OCI-LY7 (cell line): Measurements from ENCODE around the gene PRR32. TPM values are rescaled to one million over a fixed set of nuclear protein-coding genes. Genes with fewer than 3 reads are reported as not detected.

Experiments used
- BruUV-seq: library from RNA; stranded (reverse); fragments of 400-500 nt; replicated peaks from 2 replicates; lab custom pipeline; 2021; lab: Mats Ljungman, UMichigan
- CTCF ChIA-PET: fragments of 300-600 bp; sonication (Branson Sonifier 250); formaldehyde crosslinking; loops from one replicate; lab custom pipeline; 2022; ENCODE audit warnings: antibody characterized with exemption; ENCODE audit not compliant: unreplicated experiment; lab: Charles Lee
- POLR2A ChIA-PET: fragments of 300-600 bp; sonication (Branson Sonifier 250); formaldehyde crosslinking; loops from one replicate; lab custom pipeline; 2022; ENCODE audit warnings: antibody characterized with exemption; lab: Charles Lee
- DNase-seq: peaks from one replicate; pipeline ENCODE4 v3.0.0-alpha.2; 2015; ENCODE audit warnings: low spot score
- H2AFZ ChIP-seq: fragments of 200-600 bp; sonication (generic), shearing (Covaris generic); 2 replicates; pipeline ENCODE4 v1.6.1; 2014; ENCODE audit warnings: mild to moderate bottlenecking, antibody characterized with exemption, low read length, moderate library complexity
- H3K27ac ChIP-seq: fragments of 200-600 bp; sonication (generic); 2 replicates; pipeline ENCODE4 v1.5.1; 2014; ENCODE audit warnings: mixed run types, low read depth, mild to moderate bottlenecking, moderate library complexity, low read length, inconsistent platforms; ENCODE audit not compliant: poor library complexity, severe bottlenecking
- H3K36me3 ChIP-seq: fragments of 200-600 bp; sonication (generic); 2 replicates; pipeline ENCODE4 v1.6.1; 2014; ENCODE audit warnings: mild to moderate bottlenecking, antibody characterized with exemption, low read length, moderate library complexity, mixed read lengths; ENCODE audit not compliant: insufficient read depth
- H3K4me1 ChIP-seq: fragments of 200-600 bp; sonication (generic); 2 replicates; pipeline ENCODE4 v1.5.1; 2014; ENCODE audit warnings: mild to moderate bottlenecking, low read length; ENCODE audit not compliant: insufficient read depth, poor library complexity, severe bottlenecking
- H3K4me2 ChIP-seq: fragments of 200-600 bp; sonication (generic); 2 replicates; pipeline ENCODE4 v1.6.1; 2014; ENCODE audit warnings: mild to moderate bottlenecking, low read length
- H3K4me3 ChIP-seq: fragments of 200-600 bp; sonication (generic); 2 replicates; pipeline ENCODE4 v1.5.1; 2014; ENCODE audit warnings: mild to moderate bottlenecking, low read depth, low read length; ENCODE audit not compliant: poor library complexity, severe bottlenecking
- H3K79me2 ChIP-seq: fragments of 200-600 bp; sonication (generic); 2 replicates; pipeline ENCODE4 v1.6.1; 2016; ENCODE audit warnings: low read depth, mild to moderate bottlenecking, low read length, moderate library complexity, mixed read lengths; ENCODE audit not compliant: insufficient read depth
- H3K9me2 ChIP-seq: fragments of 200-600 bp; sonication (generic); 2 replicates; pipeline ENCODE4 v1.6.1; 2016; ENCODE audit warnings: mild to moderate bottlenecking, low read length, mixed read lengths; ENCODE audit not compliant: insufficient read depth
- H3K9me3 ChIP-seq: fragments of 200-600 bp; sonication (generic); 2 replicates; pipeline ENCODE4 v1.6.1; 2014; ENCODE audit warnings: mild to moderate bottlenecking, mixed run types, low read length, mixed read lengths
- H4K20me1 ChIP-seq: fragments of 200-600 bp; sonication (generic); 2 replicates; pipeline ENCODE4 v1.6.1; 2014; ENCODE audit warnings: mild to moderate bottlenecking, antibody characterized with exemption, low read length, moderate library complexity, mixed read lengths; ENCODE audit not compliant: insufficient read depth
- EZH2phosphoT487 ChIP-seq: fragments of 200-600 bp; sonication (generic); IDR thresholded peaks from 2 replicates; pipeline ENCODE4 v1.6.1; 2018; ENCODE audit warnings: low read depth, borderline replicate concordance, mild to moderate bottlenecking, mixed run types, antibody characterized with exemption, low read length, moderate library complexity, mixed read lengths
- intact Hi-C: fragments of 100-400 bp; cut with micrococcal nuclease; formaldehyde crosslinking; loops from one replicate; pipeline ENCODE4 v1.10.0; 2022; ENCODE audit not compliant: unreplicated experiment
- total RNA-seq, 2 experiments: library from RNA; depleted of rRNA in 1 of 2; stranded (reverse); fragments of >200 nt in 1 of 2; shearing (Covaris generic) in 1 of 2; gene quantifications; 2 replicates each; pipeline ENCODE4 v1.2.3, GENCODE V29; 2014 to 2022
- TF ChIP-seq, protein P1 (sequence below): fragments of 200-600 bp; sonication (generic); conservative IDR thresholded peaks from 2 replicates; pipeline ENCODE4 v1.5.1; 2014; ENCODE audit warnings: mild to moderate bottlenecking, antibody characterized with exemption, low read length, moderate library complexity, mixed read lengths

PRR32 gene
- total RNA-seq, 2 experiments from 2014 or later, result not detected

DNA sequence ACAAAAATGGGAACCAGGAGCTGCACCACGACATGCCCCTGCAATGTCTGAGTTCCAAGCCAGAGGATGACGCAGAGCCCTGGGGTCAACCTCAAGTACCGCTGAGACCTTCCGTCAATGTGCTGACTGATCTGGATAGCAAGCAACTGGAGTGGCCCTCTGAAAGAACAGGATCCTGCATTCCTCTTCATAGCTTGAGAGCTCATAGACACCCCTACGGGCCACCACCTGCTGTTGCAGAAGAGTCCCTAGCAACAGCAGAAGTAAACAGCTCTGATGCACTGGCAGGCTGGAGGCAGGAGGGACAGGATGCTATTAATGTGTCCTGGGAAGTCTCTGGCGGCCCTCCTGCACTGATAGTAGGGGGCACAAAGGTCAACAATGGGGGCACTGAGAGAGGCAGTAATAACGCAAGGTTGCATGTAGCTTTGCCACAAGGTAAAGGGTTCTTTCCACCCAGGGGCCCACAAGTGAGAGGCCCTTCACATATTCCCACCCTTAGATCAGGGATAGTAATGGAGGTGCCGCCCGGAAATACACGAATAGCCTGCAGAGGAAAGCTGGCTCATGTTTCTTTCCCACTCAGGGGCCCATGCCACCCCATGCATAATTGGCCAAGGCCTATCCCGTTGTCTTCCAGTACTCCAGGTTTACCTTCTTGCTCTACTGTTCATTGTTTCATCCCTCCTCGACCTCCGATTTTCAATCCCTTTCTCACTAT is 1.3 kb downstream of the PRR32 start:
- Histone ChIP-seq H3K4me2 (no peak overlapping the region), H3K36me3 (no peaks in the 10 kb centered on the region), H3K27ac (no peak overlapping the region), H3K4me3 (no peak overlapping the region), H4K20me1 (no peaks in the 10 kb centered on the region), H3K9me3 (no peaks in the 10 kb centered on the region), H3K9me2 (no peaks in the 10 kb centered on the region), H2AFZ (no peak overlapping the region), H3K79me2 (no peaks in the 10 kb centered on the region), H3K4me1 (no peaks in the 10 kb centered on the region)
- ChIA-PET CTCF (no interaction called here), POLR2A (no interaction called here)
- intact Hi-C loops, result no loop called here
- TF ChIP-seq, protein P1, sequence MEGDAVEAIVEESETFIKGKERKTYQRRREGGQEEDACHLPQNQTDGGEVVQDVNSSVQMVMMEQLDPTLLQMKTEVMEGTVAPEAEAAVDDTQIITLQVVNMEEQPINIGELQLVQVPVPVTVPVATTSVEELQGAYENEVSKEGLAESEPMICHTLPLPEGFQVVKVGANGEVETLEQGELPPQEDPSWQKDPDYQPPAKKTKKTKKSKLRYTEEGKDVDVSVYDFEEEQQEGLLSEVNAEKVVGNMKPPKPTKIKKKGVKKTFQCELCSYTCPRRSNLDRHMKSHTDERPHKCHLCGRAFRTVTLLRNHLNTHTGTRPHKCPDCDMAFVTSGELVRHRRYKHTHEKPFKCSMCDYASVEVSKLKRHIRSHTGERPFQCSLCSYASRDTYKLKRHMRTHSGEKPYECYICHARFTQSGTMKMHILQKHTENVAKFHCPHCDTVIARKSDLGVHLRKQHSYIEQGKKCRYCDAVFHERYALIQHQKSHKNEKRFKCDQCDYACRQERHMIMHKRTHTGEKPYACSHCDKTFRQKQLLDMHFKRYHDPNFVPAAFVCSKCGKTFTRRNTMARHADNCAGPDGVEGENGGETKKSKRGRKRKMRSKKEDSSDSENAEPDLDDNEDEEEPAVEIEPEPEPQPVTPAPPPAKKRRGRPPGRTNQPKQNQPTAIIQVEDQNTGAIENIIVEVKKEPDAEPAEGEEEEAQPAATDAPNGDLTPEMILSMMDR, result no peak
- no peak for TF ChIP-seq EZH2phosphoT487
- no TSS peak for BruUV-seq
- no peak for DNase-seq

DNA sequence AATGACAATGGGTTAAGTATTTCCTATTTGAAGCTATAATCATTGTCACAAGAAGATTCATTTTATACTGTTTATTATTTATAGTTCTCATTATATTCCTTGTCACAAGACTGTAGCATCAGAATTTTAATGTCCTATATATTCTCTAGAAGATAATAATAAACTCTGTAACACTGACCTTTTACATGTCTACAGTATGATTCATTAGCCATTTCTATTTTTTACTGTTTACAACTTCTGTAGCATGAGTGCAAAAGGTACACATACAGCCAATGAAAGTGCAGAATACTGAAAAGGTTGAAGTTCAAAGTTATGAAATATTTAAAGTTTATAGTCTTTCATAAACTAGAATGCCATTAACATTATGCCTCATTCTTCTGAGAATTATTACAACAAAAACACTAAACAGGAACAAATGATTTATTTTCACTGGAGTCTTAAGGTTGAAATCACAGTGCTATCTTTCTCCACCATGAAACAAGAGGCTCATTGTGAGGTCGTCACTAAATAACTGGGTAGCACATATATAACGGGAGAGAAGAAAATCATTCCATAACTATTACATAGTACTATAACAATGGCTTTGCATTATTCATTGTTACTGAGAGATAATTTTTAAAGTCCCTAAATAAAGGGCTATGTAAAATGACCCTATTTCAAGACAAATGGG is 4.9 kb downstream of the PRR32 start:
- ChIA-PET CTCF (no interaction called here), POLR2A (no interaction called here)
- no peaks in the 10 kb centered on the region for H3K79me2 ChIP-seq
- intact Hi-C loops, result no loop called here
- H3K9me3 ChIP-seq, result no peaks in the 10 kb centered on the region
- no peaks in the 10 kb centered on the region for H3K9me2 ChIP-seq
- H4K20me1 ChIP-seq, result no peaks in the 10 kb centered on the region
- no peaks in the 10 kb centered on the region for H3K4me1 ChIP-seq
- no TSS peak for BruUV-seq
- no peak overlapping the region for H3K27ac ChIP-seq
- H2AFZ ChIP-seq, result no peak overlapping the region
- no peak for DNase-seq
- TF ChIP-seq, protein P1, result no peak
- no peak for TF ChIP-seq EZH2phosphoT487
- H3K4me3 ChIP-seq, result no peak overlapping the region
- H3K36me3 ChIP-seq, result no peaks in the 10 kb centered on the region
- H3K4me2 ChIP-seq, result no peak overlapping the region

DNA sequence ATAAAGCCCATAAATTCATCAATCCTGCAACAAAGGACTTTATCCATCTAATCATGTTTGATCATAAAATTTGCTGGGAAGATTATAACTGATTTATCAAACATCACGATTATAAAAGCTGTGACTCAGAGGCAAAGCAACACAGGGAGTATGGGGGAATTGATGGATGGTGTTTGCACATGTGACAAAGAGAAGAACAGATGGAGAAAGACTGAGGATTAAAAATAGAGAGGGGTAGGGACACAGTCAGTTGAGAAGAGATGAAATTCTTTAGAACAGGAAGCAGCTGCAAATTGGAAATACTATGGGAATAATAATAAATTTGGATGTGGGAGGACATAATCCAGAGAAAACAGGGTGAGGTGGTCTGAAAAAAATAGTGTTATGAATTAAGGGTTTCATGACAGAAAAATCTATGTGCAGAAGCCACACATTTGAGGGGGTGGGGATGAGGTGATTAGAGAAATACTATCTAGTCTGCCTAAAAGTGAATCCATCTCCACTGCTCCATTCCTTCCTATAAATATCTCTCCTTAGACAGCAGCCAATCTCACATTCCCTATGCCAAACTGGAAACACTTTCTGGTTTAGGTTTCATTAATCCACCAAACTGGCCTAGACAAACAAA is 6.2 kb downstream of the PRR32 start:
- H3K79me2 ChIP-seq, result no peaks in the 10 kb centered on the region
- H3K4me1 ChIP-seq, result no peaks in the 10 kb centered on the region
- intact Hi-C loops, result no loop called here
- no peak overlapping the region for H3K4me3 ChIP-seq
- CTCF ChIA-PET, result no interaction called here
- H2AFZ ChIP-seq, result no peak overlapping the region
- no peak overlapping the region for H3K27ac ChIP-seq
- POLR2A ChIA-PET, result no interaction called here
- H4K20me1 ChIP-seq, result no peaks in the 10 kb centered on the region
- no peak for DNase-seq
- H3K9me2 ChIP-seq, result no peaks in the 10 kb centered on the region
- no peak overlapping the region for H3K4me2 ChIP-seq
- no TSS peak for BruUV-seq
- H3K36me3 ChIP-seq, result no peaks in the 10 kb centered on the region
- no peak for TF ChIP-seq EZH2phosphoT487
- TF ChIP-seq, protein P1, result no peak
- H3K9me3 ChIP-seq, result no peaks in the 10 kb centered on the region
